Stimulated activated naive CD8-positive, alpha-beta T cell treated with anti-CD3 and anti-CD28 coated beads, Interleukin-15, Interleukin-2, amounts not matched to agents 100 ng/mL and 50 ng/mL, for 24 hours (primary cell): ENCODE data around the gene ATXN3L.

Experiments used
- H3K27ac Mint-ChIP-seq: one replicate; pipeline ENCODE4 v1.8.0; 2021; ENCODE audit warnings: mild to moderate bottlenecking, mixed read lengths
- H3K27me3 Mint-ChIP-seq: one replicate; pipeline ENCODE4 v1.8.0; 2021; ENCODE audit warnings: mixed read lengths
- H3K36me3 Mint-ChIP-seq: one replicate; pipeline ENCODE4 v1.8.0; 2021; ENCODE audit warnings: low read depth, mixed read lengths
- H3K4me1 Mint-ChIP-seq: one replicate; pipeline ENCODE4 v1.8.0; 2021; ENCODE audit warnings: low read depth, mixed read lengths
- H3K4me3 Mint-ChIP-seq: one replicate; pipeline ENCODE4 v1.8.0; 2021; ENCODE audit warnings: mild to moderate bottlenecking, mixed read lengths
- H3K9me3 Mint-ChIP-seq: one replicate; pipeline ENCODE4 v1.8.0; 2021; ENCODE audit warnings: mixed read lengths

ATXN3L gene

DNA sequence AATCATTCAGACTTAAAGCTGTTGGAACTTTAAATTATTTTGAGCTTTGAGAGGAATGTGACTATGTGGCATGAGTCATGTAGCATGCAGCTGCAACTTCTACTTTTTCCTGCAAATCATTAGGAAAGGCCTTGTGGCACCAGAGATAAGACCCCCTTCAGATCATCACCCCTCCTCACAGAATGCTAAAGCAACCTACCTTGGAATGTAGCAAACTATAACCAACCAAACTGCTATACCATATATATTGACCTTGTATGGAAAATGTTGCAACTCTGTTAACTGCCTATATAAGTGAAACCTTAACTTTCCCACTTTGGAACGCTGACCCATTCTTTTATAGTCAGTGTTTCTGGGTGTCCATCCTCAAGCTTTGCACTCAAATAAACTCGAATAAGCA, 32.0 kb downstream of the ATXN3L start:
- Mint-ChIP-seq H3K27ac (no peak overlapping the region), H3K4me1 (peaks cover 4% of the 10 kb centered on the region), H3K36me3 (no peaks in the 10 kb centered on the region), H3K9me3 (no peaks in the 10 kb centered on the region), H3K27me3 (no peaks in the 10 kb centered on the region), H3K4me3 (no peak overlapping the region)

GRCh38 chrX:13285693-13286092, 34.2 kb downstream of the ATXN3L start:
- Mint-ChIP-seq H3K4me3 (no peak overlapping the region), H3K9me3 (no peaks in the 10 kb centered on the region), H3K36me3 (no peaks in the 10 kb centered on the region), H3K27me3 (no peaks in the 10 kb centered on the region), H3K4me1 (peaks cover 4% of the 10 kb centered on the region), H3K27ac (no peak overlapping the region)

DNA sequence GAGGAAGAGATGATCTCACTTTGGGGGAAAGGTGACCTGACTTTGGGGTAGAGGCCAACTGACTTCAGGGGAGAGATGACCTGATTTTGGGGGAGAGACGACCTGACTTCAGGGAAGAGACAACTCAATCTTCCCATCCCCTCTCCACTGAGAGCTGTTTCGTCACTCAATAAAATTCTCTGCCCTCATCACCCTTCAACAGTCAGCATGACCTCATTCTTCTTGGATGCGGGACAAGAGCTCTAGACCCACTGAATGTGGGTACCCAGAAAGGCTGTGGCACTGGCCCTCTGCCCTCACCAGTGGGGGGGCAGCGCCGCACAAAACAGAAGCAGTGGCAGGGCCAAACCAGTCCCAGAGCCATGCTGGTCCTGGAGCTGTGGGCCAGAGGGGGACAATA, 34.6 kb downstream of the ATXN3L start:
- Mint-ChIP-seq H3K27ac (no peak overlapping the region), H3K36me3 (no peaks in the 10 kb centered on the region), H3K4me1 (peaks cover 4% of the 10 kb centered on the region), H3K4me3 (no peak overlapping the region), H3K9me3 (no peaks in the 10 kb centered on the region), H3K27me3 (no peaks in the 10 kb centered on the region)

DNA sequence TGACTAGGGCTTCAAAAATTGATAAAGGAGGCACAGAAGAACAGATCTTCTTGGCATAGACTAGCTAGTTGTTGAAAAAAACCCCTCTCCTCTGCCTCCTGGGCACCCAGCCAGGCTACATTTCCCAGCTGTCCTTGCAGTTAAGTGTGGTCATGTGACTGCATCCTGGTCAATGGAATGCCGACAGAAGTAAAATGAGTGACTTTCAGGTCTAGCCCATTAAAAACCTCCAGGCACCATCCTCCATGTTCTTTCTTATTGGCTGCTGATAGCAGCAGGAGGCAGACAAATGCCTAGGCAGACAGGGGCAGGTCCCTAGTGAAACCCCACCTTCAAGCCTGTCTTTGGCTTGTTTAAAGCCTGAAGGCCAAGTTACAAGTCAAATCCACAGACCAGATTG, 35.3 kb downstream of the ATXN3L start:
- Mint-ChIP-seq H3K36me3 (no peaks in the 10 kb centered on the region), H3K9me3 (no peaks in the 10 kb centered on the region), H3K4me3 (no peak overlapping the region), H3K27me3 (no peaks in the 10 kb centered on the region), H3K4me1 (peaks cover 4% of the 10 kb centered on the region), H3K27ac (no peak overlapping the region)

- no peak overlapping the region for H3K4me3 Mint-ChIP-seq
- peaks cover 4% of the 10 kb centered on the region for H3K4me1 Mint-ChIP-seq
- H3K27me3 Mint-ChIP-seq, result no peaks in the 10 kb centered on the region
- H3K9me3 Mint-ChIP-seq, result no peaks in the 10 kb centered on the region
- H3K27ac Mint-ChIP-seq, result no peak overlapping the region
- H3K36me3 Mint-ChIP-seq, result no peaks in the 10 kb centered on the region
Observed at GRCh38 chrX:13283950-13284546, 35.8 kb downstream of the ATXN3L start.

DNA sequence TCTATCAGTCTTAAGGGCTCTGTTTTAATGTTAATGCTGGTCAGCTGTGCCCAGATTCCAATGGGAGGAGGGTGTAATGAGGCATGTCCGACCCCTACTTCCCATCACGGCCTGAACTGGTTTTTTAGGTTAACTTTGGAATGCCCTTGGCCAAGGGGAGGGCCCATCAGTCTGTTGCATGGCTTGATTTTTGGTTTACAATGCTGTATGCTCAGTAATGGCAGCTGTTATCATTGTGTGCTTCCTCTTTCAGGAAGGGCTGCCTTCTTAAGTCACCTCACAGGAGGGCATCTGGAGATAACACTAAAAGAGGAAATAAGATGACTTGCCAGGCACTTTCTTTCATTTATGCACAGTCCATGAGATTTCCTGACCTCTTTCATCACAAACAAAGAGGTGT, 36.3 kb downstream of the ATXN3L start:
- Mint-ChIP-seq H3K4me1 (peaks cover 4% of the 10 kb centered on the region), H3K4me3 (no peak overlapping the region), H3K27me3 (no peaks in the 10 kb centered on the region), H3K9me3 (no peaks in the 10 kb centered on the region), H3K27ac (no peak overlapping the region), H3K36me3 (no peaks in the 10 kb centered on the region)

- H3K4me1 Mint-ChIP-seq, result peaks cover 4% of the 10 kb centered on the region
- H3K27me3 Mint-ChIP-seq, result no peaks in the 10 kb centered on the region
- H3K27ac Mint-ChIP-seq, result no peak overlapping the region
- H3K4me3 Mint-ChIP-seq, result no peak overlapping the region
- no peaks in the 10 kb centered on the region for H3K9me3 Mint-ChIP-seq
- no peaks in the 10 kb centered on the region for H3K36me3 Mint-ChIP-seq
Observed at GRCh38 chrX:13281289-13281688, 38.6 kb downstream of the ATXN3L start.

DNA sequence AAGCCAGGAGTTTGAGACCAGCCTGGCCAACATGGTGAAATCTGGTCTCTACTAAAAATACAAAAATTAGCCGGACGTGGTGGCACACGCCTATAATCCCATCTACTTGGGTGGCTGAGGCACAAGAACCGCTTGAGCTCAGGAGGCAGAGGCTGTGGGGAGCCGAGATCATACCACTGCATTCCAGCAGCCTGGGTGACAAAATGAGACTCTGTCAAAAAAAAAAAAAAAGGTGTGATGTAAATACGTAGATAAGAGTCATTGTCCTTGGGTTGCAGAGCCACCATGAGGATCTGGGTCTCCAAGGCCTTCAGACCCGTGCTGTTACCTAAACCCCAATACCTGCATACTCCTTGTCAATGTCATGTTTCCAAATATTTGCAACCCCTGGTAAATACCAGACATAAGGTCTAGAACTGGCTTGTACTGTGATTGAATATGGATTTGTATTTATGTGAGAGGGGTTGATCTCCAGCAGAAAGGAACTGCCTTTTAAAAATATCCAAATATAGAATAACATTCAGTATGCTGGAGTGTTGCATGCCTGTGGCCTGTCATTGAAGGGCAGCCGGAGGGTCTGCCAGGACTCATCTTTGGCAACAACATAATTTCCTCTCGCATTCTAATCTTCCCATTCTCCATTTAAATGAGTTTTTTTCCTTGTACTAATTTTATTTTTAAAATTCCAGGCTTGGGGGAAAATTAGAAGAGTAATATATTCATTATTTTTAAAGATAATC, 40.4 kb downstream of the ATXN3L start:
- no peaks in the 10 kb centered on the region for H3K36me3 Mint-ChIP-seq
- no peak overlapping the region for H3K4me3 Mint-ChIP-seq
- H3K27ac Mint-ChIP-seq, result no peak overlapping the region
- H3K9me3 Mint-ChIP-seq, result no peaks in the 10 kb centered on the region
- peaks cover 4% of the 10 kb centered on the region for H3K4me1 Mint-ChIP-seq
- H3K27me3 Mint-ChIP-seq, result no peaks in the 10 kb centered on the region

DNA sequence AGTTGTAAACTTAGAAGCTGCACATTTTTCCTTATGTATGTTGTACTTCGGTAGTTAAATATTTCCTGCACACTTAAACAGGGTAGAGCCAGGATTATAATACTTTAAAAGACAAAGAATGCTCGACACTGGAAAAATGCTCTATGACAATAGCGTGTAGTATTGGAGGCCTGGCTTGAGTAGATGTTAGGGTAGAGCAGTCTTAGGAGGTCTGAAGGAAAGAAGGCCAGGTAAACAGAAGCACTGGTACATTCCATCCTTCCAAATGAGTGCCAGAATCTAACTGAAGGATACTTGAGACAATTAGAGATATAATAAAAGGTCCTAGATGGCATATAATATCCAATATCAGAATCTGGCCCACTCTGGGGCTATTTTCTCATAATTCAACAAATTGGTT, 42.3 kb downstream of the ATXN3L start:
- no peaks in the 10 kb centered on the region for H3K36me3 Mint-ChIP-seq

GRCh38 chrX:13276991-13277390, 42.9 kb downstream of the ATXN3L start:
- Mint-ChIP-seq H3K4me3 (no peak overlapping the region), H3K27ac (no peak overlapping the region), H3K4me1 (no peaks in the 10 kb centered on the region)

More for the DNA sequence above, 42.3 kb downstream of the ATXN3L start:
- Mint-ChIP-seq H3K27me3 (no peaks in the 10 kb centered on the region), H3K27ac (no peak overlapping the region), H3K9me3 (no peaks in the 10 kb centered on the region), H3K4me1 (no peaks in the 10 kb centered on the region), H3K4me3 (no peak overlapping the region)

DNA sequence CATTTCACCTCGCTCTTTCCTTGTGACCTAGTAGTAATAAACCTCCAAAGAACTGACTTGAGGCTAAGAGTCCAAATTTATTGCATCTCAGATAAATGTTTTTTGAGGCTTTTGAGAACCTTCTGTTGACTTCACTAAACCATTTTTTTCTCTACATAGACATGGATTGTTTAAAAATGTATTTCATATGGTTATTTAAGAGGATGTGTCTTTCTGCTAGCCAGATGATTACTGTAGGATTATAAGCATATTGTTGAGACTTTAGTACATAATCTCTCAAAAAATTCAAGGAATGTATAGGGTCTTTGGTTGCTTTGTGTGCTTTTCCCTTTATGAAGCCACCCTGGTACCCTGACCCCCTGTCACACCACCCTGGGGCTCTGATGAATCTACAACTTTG, 44.8 kb downstream of the ATXN3L start:
- Mint-ChIP-seq H3K4me3 (no peak overlapping the region), H3K27ac (no peak overlapping the region), H3K27me3 (no peaks in the 10 kb centered on the region), H3K9me3 (no peaks in the 10 kb centered on the region), H3K4me1 (no peaks in the 10 kb centered on the region), H3K36me3 (no peaks in the 10 kb centered on the region)

More at GRCh38 chrX:13276991-13277390, 42.9 kb downstream of the ATXN3L start:
- Mint-ChIP-seq H3K9me3 (no peaks in the 10 kb centered on the region), H3K27me3 (no peaks in the 10 kb centered on the region), H3K36me3 (no peaks in the 10 kb centered on the region)

DNA sequence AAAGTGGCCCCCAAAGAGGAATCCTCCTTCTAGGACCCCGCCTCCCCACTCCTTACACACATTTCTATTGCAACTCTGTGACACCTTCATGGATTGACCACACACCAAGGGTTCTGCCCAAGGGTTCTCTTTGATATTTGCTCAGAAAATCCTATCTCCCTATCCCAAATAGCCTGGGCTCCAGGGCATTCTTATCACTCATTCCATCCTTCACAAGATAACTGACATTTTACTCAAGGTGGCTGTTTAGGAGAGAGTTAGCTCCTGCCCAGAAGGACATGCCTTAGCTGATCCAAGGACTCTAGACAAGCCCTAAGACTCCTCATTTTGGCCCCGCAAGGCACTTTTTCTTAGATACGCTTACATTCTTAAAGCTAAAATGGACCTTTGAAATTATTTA, 47.4 kb downstream of the ATXN3L start:
- Mint-ChIP-seq H3K27ac (no peak overlapping the region), H3K4me1 (no peaks in the 10 kb centered on the region), H3K4me3 (no peak overlapping the region), H3K27me3 (no peaks in the 10 kb centered on the region), H3K36me3 (no peaks in the 10 kb centered on the region), H3K9me3 (no peaks in the 10 kb centered on the region)

GRCh38 chrX:13271511-13271910, 48.3 kb downstream of the ATXN3L start:
- Mint-ChIP-seq H3K36me3 (no peaks in the 10 kb centered on the region), H3K27ac (no peak overlapping the region), H3K27me3 (no peaks in the 10 kb centered on the region), H3K9me3 (no peaks in the 10 kb centered on the region), H3K4me3 (no peak overlapping the region), H3K4me1 (no peaks in the 10 kb centered on the region)

DNA sequence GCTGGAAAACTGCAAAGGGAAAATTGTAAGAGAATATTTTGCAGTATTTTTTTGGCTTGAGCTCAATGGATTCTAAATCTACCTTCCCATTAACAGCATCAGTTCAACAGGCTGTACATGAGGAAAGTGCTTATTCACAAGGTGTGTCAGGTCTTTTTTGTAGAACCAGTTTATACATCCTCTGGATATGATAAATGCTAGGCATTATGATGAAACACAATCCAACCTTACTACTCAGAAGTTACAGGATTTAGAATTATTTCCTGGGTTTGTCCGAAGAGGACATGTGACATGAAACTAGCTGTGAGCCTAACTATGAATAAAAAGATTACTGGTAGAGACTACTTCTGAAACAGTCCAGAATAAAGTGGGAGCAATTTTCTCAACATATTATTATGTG, 49.5 kb downstream of the ATXN3L start:
- Mint-ChIP-seq H3K36me3 (no peaks in the 10 kb centered on the region), H3K9me3 (no peaks in the 10 kb centered on the region), H3K27me3 (no peaks in the 10 kb centered on the region), H3K27ac (no peak overlapping the region), H3K4me1 (no peaks in the 10 kb centered on the region), H3K4me3 (no peak overlapping the region)

- Mint-ChIP-seq H3K4me1 (peaks cover 3% of the 10 kb centered on the region), H3K9me3 (no peaks in the 10 kb centered on the region), H3K27ac (no peak overlapping the region), H3K27me3 (no peaks in the 10 kb centered on the region), H3K36me3 (no peaks in the 10 kb centered on the region), H3K4me3 (no peak overlapping the region)
Observed at GRCh38 chrX:13268874-13269273, 51.0 kb downstream of the ATXN3L start.
